Measurements from ENCODE around the gene ZNF497. TPM values are rescaled to one million over a fixed set of nuclear protein-coding genes. Genes with fewer than 3 reads are reported as not detected.
"Not testable (repeated sequence)": the region's sequence is repeated elsewhere in the genome, so short reads cannot be mapped to it uniquely, and the experiment has no call there.

ZNF497 gene
- polyA plus RNA-seq, 1 experiment: 0.06 TPM

DNA sequence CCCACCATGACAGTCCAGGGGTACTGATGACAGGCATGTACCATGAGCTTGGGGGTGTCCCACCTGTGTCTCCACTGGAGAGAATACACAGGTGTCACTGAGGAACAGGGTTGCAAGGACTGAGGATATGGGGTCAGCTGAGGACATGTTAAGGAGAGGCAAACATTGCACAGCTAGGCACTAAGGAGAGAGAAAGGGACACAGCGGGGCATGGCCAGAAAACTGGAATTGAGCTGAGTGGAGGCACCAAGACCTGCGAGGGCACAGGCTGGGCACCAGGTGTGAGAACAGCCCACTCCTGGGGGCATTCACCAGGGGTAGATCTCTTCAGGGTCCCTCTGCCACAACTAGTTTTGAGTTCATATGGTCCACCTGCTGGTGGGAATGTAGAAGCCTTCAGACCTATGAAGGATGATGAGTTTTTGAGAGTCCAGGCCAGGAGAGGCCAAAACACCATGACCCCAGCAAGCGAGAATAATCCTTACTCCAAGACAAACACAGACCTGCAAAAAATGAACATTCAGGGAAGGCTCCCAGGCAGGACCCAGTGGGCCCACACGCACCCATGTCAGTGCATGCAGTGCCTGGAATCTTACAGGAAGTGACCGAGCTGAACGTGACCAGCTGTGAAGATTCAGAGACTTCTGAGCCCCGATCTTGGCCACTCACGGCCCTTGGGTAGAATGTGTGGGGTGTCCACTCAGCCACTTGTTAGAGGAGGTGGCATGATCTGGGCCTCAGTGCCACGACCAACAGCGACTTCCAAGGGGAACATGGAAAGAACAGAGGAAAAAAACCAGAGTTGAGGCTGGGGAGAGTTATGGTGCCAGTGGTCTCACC, 44.5 kb upstream of the ZNF497 start:
- Histone ChIP-seq H3K9me3 (ENCODE audit: control insufficient read depth, insufficient read depth, low read length) (no peaks in the 10 kb centered on the region; the same call in 1 of the 2 replicates), H3K27ac (ENCODE audit: low read depth, low read length) (no peak overlapping the region), H3K27me3 (ENCODE audit: control insufficient read depth, insufficient read depth, low read length) (no peaks in the 10 kb centered on the region), H3K4me3 (ENCODE audit: low read depth, low read length) (peak overlapping the region; percentile 96)
- ChIA-PET CTCF (no interaction called here), POLR2A (no interaction called here)
- DNase-seq (ENCODE audit: low read depth, low spot score): no peak
- TF ChIP-seq CTCF (IDR thresholded peaks at IDR 0.05; ENCODE audit: low read depth, low read length): peak; percentile 48

GRCh38 chr19:58403920-58404478, 41.4 kb upstream of the ZNF497 start:
- H3K4me3 ChIP-seq (ENCODE audit: low read depth, low read length); H3K27ac ChIP-seq (ENCODE audit: low read depth, low read length); H3K27me3 ChIP-seq (ENCODE audit: control insufficient read depth, insufficient read depth, low read length); DNase-seq (ENCODE audit: low read depth, low spot score); H3K9me3 ChIP-seq (ENCODE audit: control insufficient read depth, insufficient read depth, low read length); POLR2A ChIA-PET: not testable (repeated sequence)
- CTCF ChIA-PET: interaction anchor here (0.7 kb wide), 1 partner anchor 33 kb away, joined by 3 read pairs; no protein-coding TSS in a partner anchor

DNA sequence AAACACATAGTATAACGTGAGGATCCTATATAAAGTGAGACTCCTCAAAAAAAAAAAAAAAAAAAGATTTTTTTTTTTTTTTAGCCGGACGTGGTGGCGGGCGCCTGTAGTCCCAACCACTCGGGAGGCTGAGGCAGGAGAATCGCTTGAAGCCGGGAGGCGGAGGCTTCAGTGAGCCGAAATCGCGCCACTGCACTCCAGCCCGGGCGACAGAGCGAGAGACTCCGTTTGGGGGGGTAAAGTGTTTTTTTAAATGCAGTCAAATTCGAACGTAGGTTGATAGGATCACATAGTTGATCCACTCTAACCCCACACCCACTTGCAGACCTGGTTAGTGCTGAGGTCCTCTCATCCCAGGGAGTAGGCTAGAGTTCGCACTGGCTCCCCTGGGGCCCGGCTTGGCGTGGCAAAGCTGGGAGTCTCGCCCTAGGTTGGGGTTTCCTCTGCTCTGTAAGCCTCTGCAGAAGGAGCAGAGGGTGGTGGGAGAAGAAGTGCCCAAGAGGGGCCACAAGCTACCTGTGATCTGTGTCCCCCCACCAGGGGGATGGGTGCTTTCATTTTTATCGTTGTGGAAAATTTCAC, 39.4 kb upstream of the ZNF497 start:
- Histone ChIP-seq H3K9me3 (ENCODE audit: control insufficient read depth, insufficient read depth, low read length) (no peaks in the 10 kb centered on the region; the same call in 1 of the 2 replicates), H3K27ac (ENCODE audit: low read depth, low read length) (no peak overlapping the region), H3K27me3 (ENCODE audit: control insufficient read depth, insufficient read depth, low read length) (no peaks in the 10 kb centered on the region), H3K4me3 (ENCODE audit: low read depth, low read length) (peak overlapping the region; percentile 79)
- no peak for DNase-seq (ENCODE audit: low read depth, low spot score)
- ChIA-PET CTCF (interaction anchor here (1.1 kb wide), 1 partner anchor 118 kb away, joined by 3 read pairs; the partner anchor contains the start of gene ZBTB45), POLR2A (no interaction called here)
- no peak for TF ChIP-seq CTCF (IDR thresholded peaks at IDR 0.05; ENCODE audit: low read depth, low read length)

DNA sequence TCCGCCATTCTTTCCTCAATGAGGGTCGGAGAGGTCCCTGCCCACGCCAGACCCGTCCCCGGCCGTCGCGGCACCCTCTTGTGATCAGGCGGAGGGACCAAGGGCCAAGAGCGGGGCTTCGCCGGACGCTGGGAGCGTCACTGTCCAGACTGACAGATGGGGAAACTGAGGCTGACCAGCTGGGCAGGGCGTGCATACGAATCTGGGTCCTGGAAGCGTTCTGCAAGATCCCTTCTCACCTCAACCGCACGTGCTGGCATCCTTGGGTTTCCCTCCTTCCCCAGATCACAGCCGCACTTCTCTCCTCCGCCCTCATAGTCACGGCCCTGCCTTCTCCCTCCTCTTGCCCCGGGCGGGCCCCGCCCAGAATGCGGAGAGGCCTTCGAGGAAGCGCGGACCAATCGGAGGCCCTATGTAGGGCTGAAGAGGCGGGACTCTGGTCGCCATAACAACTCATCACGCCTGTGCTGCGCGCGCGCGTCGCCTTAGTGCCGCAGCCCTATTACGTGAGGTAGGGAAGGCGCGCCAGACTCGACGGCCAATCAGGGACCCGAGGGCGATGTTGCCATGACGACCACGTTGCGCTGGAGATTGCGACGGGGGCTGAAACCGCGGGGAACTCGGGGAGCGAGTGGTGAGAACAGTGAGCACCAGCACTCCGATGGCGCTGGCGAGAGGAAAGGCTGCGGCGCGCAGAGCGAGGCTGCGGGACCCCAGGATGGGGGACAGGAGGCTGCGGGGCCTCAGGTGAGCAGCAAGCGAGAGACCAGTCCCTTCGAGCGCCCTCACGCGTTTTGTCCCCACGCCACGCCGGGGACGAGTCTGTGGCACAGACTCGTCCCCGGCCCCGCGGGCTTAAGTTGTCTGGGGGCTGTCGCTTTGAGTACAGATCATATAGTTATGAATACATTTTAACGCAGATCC, 38.6 kb upstream of the ZNF497 start:
- H3K27ac ChIP-seq (ENCODE audit: low read depth, low read length): peak overlapping the region; percentile 52
- no peak for TF ChIP-seq CTCF (IDR thresholded peaks at IDR 0.05; ENCODE audit: low read depth, low read length)
- CTCF ChIA-PET: no interaction called here

DNA sequence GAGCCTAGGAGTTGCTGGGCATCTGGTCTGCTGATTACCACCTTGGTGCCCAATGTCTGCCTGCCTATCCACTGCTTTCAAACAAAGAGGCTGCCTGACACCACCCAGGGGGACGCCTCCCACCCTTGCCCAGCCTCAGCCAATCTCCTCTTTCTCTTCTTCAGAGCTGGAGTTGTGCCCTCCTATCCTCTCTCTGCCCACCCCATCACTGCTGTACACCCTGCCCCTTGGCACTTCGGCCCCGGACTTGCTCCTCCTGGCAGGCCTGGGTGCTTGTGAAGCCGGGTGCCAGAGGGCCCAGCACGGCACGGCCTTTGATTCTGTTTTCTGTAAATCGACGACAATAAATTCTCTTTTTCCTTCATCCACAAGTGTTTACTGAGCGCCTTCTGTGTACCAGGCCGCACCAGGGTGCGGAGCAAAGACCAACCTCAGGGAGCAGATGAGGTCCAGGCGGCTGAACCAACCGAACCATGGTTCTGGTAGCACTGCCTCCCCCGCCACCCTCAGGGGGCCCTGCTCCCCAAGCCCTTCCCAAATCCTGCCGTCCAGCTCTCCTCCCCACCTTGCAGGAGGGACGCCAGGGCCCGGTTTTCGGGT, 37.9 kb upstream of the ZNF497 start:
- Histone ChIP-seq H3K27ac (ENCODE audit: low read depth, low read length) (peak overlapping the region; percentile 31), H3K27me3 (ENCODE audit: control insufficient read depth, insufficient read depth, low read length) (no peaks in the 10 kb centered on the region), H3K9me3 (ENCODE audit: control insufficient read depth, insufficient read depth, low read length) (no peaks in the 10 kb centered on the region; the same call in 1 of the 2 replicates), H3K4me3 (ENCODE audit: low read depth, low read length) (peak overlapping the region; percentile 74)
- no peak for TF ChIP-seq CTCF (IDR thresholded peaks at IDR 0.05; ENCODE audit: low read depth, low read length)
- no peak for DNase-seq (ENCODE audit: low read depth, low spot score)
- ChIA-PET POLR2A (no interaction called here), CTCF (no interaction called here)

More for the DNA sequence above, 38.6 kb upstream of the ZNF497 start:
- DNase-seq (ENCODE audit: low read depth, low spot score): peak; percentile 99
- Histone ChIP-seq H3K4me3 (ENCODE audit: low read depth, low read length) (peak overlapping the region; percentile 79), H3K9me3 (ENCODE audit: control insufficient read depth, insufficient read depth, low read length) (no peaks in the 10 kb centered on the region; the same call in 1 of the 2 replicates), H3K27me3 (ENCODE audit: control insufficient read depth, insufficient read depth, low read length) (no peaks in the 10 kb centered on the region)
- POLR2A ChIA-PET: no interaction called here

All from AG04450 (cell line).